GM19035 (cell line): ENCODE results near the gene TOMT.

Experiments
- ATAC-seq: cut with Tn5 transposase; IDR thresholded peaks from one replicate; pipeline ENCODE4 v1.9.1; 2021; ENCODE audit not compliant: unreplicated experiment

The TOMT gene

GRCh38 chr11:72157131-72157530, 51.4 kb downstream of the TOMT start:
- no peak for ATAC-seq
